GM19099 (cell line): ENCODE data around the gene STIMATE.

Experiments
- POLR2A ChIP-seq: IDR thresholded peaks from 3 replicates; pipeline ENCODE4 v1.6.1; 2011; ENCODE audit warnings: low read depth; ENCODE audit not compliant: insufficient read length; ENCODE audit errors: extremely low read depth

STIMATE gene

GRCh38 chr3:52857864-52858263 is 39.5 kb downstream of the STIMATE start:
- no peak for TF ChIP-seq POLR2A

GRCh38 chr3:52857133-52857532 is 40.2 kb downstream of the STIMATE start:
- TF ChIP-seq POLR2A, result no peak

- TF ChIP-seq POLR2A, result no peak
These were observed 40.7 kb downstream of the STIMATE start for GRCh38 chr3:52856666-52857065.

DNA sequence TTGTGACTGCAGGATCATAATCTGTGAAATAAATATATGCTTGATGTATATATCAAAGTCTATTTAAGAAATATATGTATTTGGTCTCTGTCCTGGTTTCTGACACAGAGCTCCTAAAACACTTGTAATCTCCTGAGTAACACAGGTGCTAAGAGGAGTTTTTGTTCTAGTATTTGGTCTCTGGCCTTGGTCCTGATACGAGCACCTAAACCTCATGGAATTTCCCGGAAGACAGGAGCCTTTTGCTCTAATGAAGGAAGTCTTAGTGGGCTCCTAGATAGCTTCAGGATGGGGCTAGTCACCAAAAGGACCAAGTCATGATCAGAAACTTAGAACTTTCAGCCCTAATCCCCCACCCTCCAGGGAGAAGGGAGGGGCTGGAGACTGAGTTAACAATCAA is 43.3 kb downstream of the STIMATE start:
- TF ChIP-seq POLR2A, result no peak

GRCh38 chr3:52852419-52852818 is 44.9 kb downstream of the STIMATE start:
- TF ChIP-seq POLR2A, result no peak

- no peak for TF ChIP-seq POLR2A
These were observed 46.0 kb downstream of the STIMATE start for GRCh38 chr3:52851348-52851747.

DNA sequence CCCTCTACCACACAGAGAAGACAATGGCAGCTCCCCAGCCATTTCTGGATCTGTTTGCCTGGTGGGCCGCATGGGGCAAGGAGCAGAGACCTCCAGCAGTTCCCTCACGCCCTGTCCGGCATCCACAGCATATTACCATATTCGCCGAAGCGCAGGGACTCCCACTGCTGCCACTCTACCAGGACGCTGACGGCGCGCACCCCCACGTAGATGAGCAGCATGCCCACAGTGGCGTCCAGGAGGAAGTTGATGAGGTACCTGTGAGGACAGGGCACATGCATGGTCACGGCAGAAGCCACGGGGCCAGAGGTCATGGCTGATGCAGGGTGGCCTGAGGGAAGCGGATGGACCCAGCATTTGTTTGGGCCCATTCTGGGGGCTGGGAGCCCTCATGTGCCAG is 47.7 kb downstream of the STIMATE start:
- no peak for TF ChIP-seq POLR2A

DNA sequence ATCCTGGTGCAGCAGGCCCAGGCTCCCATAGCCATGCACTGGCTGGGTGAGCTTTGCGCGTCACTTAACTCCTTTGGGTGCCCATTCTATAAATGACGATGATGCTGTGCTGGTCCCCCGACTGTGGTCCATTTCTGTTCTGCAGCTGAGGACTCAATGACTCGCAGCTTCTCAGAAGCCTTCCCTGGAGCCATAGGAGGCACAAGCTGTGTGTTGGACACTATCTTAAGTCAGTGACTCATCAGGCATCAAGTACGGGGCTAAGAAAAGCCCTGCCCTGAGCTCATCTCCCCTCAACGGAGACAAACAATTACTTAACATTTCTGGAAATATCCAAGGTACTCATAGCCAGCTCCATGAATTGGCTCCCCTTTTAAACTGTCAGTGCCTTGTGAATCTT is 48.7 kb downstream of the STIMATE start:
- TF ChIP-seq POLR2A, result no peak

DNA sequence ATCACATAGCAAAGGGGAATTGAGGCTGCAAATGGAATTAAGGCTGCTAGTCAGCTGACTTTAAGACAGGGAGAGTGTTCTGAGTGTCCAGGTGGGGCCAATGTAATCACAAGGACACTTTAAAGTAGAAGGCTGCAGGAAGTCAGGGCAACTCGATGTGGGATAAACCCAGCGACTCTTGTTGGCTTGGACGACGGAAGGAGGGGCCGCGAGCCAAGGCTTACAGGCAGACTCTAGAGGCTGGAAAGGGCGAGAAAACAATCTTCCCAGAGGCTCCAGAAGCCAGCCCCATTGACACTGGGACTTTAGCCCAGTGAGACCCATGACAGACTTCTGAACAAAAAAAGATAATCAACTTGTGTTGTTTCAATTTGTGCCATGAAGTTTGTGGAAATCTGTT is 49.6 kb downstream of the STIMATE start:
- TF ChIP-seq POLR2A, result no peak

GRCh38 chr3:52847241-52847640 is 50.1 kb downstream of the STIMATE start:
- TF ChIP-seq POLR2A, result no peak

- no peak for TF ChIP-seq POLR2A
These were observed 50.8 kb downstream of the STIMATE start for GRCh38 chr3:52846432-52846965.

- TF ChIP-seq POLR2A, result no peak
These were observed 51.5 kb downstream of the STIMATE start for GRCh38 chr3:52845691-52846431.

GRCh38 chr3:52845157-52845556 is 52.2 kb downstream of the STIMATE start:
- TF ChIP-seq POLR2A, result no peak

GRCh38 chr3:52844290-52844975 is 52.9 kb downstream of the STIMATE start:
- TF ChIP-seq POLR2A, result no peak

DNA sequence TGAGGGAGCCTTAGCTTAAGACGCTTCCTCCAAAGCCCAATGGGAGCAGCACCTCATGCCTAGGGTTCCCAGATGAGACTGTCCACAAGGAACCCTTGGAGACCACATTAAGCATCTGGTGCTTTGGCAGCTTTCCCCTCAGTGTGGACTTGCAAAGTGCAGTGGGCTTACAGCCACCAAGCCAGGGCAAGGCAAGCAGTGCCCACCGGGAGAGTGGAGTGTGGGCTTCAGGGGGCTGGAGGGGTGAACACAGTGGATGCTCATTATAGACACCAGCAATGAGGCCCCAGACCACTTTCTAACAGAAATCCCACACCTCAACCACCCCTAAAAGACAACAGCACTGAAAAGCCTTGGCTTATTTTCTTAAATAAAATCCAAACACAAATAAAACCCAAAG is 53.5 kb downstream of the STIMATE start:
- TF ChIP-seq POLR2A, result no peak
